SK-N-SH treated with all-trans-retinoic acid at 6 μM for 48 hours (cell line): ENCODE results near the gene RGS7.
"Not testable (repeated sequence)": the region's sequence is repeated elsewhere in the genome, so short reads cannot be mapped to it uniquely, and the experiment has no call there.

ENCODE experiments used
- ATAC-seq: fragments of 200-7000 bp; cut with Tn5 transposase; 3 replicates; pipeline ENCODE4 v1.9.1; 2020; ENCODE audit warnings: mild to moderate bottlenecking, moderate library complexity
- ARNTL ChIP-seq: fragments of 450-650 bp; formaldehyde crosslinking; IDR thresholded peaks from 2 replicates; pipeline ENCODE4 v1.5.0; 2020; ENCODE audit warnings: low read depth, mild to moderate bottlenecking, moderate library complexity, borderline replicate concordance
- BACH2 ChIP-seq: fragments of 250-450 bp; sonication (Bioruptor Pico); IDR thresholded peaks from 2 replicates; pipeline ENCODE4 v1.9.0; 2021; ENCODE audit warnings: mild to moderate bottlenecking, borderline replicate concordance
- CREB5 ChIP-seq: fragments of 250-450 bp; sonication (Bioruptor Pico); IDR thresholded peaks from 2 replicates; pipeline ENCODE4 v1.5.1; 2020; ENCODE audit warnings: low read depth, mild to moderate bottlenecking, moderate library complexity
- CSDC2 ChIP-seq: fragments of 250-450 bp; sonication (Bioruptor Pico); IDR thresholded peaks from 2 replicates; pipeline ENCODE4 v1.5.0; 2020; ENCODE audit warnings: mild to moderate bottlenecking, moderate library complexity
- ESRRG ChIP-seq: fragments of 250-450 bp; sonication (Bioruptor Pico); IDR thresholded peaks from 2 replicates; pipeline ENCODE4 v1.6.1; 2021; ENCODE audit warnings: mild to moderate bottlenecking
- GLIS3 ChIP-seq: fragments of 250-450 bp; sonication (Bioruptor Pico); IDR thresholded peaks from 2 replicates; pipeline ENCODE4 v1.5.0; 2020; ENCODE audit warnings: mild to moderate bottlenecking, moderate library complexity
- OSR1 ChIP-seq: fragments of 250-450 bp; sonication (Bioruptor Pico); IDR thresholded peaks from 2 replicates; pipeline ENCODE4 v1.8.0; 2022; ENCODE audit warnings: moderate library complexity, mild to moderate bottlenecking, inconsistent platforms
- PATZ1 ChIP-seq: fragments of 250-450 bp; sonication (Bioruptor Pico); IDR thresholded peaks from 2 replicates; pipeline ENCODE4 v1.8.0; 2020; ENCODE audit warnings: mild to moderate bottlenecking, moderate library complexity, borderline replicate concordance
- POU6F1 ChIP-seq: fragments of 250-450 bp; sonication (Bioruptor Pico); IDR thresholded peaks from 2 replicates; pipeline ENCODE4 v1.8.0; 2021; ENCODE audit warnings: low read depth, mild to moderate bottlenecking, moderate library complexity, borderline replicate concordance
- SNAI2 ChIP-seq: fragments of 250-450 bp; sonication (Bioruptor Pico); IDR thresholded peaks from 2 replicates; pipeline ENCODE4 v1.5.0; 2020; ENCODE audit warnings: mild to moderate bottlenecking, moderate library complexity
- TCF4 ChIP-seq: fragments of 250-450 bp; sonication (Bioruptor Pico); IDR thresholded peaks from 2 replicates; pipeline ENCODE4 v1.8.0; 2021; ENCODE audit warnings: mild to moderate bottlenecking, moderate library complexity, borderline replicate concordance
- TOX ChIP-seq: fragments of 250-450 bp; sonication (Bioruptor Pico); IDR thresholded peaks from 2 replicates; pipeline ENCODE4 v1.8.0; 2021; ENCODE audit warnings: mild to moderate bottlenecking, moderate library complexity, borderline replicate concordance
- TSHZ2 ChIP-seq: fragments of 250-450 bp; sonication (Bioruptor Pico); IDR thresholded peaks from 2 replicates; pipeline ENCODE4 v1.5.0; 2020; ENCODE audit warnings: mild to moderate bottlenecking, moderate library complexity
- ZC3H10 ChIP-seq: fragments of 250-450 bp; sonication (Bioruptor Pico); IDR thresholded peaks from 2 replicates; pipeline ENCODE4 v1.5.1; 2021; ENCODE audit warnings: mild to moderate bottlenecking, moderate library complexity
- ZFP3 ChIP-seq: fragments of 250-450 bp; sonication (Bioruptor Pico); IDR thresholded peaks from 2 replicates; pipeline ENCODE4 v1.5.0; 2020; ENCODE audit warnings: mild to moderate bottlenecking, moderate library complexity
- ZFP30 ChIP-seq: fragments of 450-650 bp; formaldehyde crosslinking; IDR thresholded peaks from 2 replicates; pipeline ENCODE4 v1.5.0; 2022; ENCODE audit warnings: mild to moderate bottlenecking, moderate library complexity
- ZNF565 ChIP-seq: fragments of 450-650 bp; formaldehyde crosslinking; conservative IDR thresholded peaks from 2 replicates; pipeline ENCODE4 v1.5.0; 2020; ENCODE audit warnings: low read depth, mild to moderate bottlenecking, moderate library complexity
- ZNF70 ChIP-seq: fragments of 450-650 bp; formaldehyde crosslinking; IDR thresholded peaks from 2 replicates; pipeline ENCODE4 v1.5.0; 2020; ENCODE audit warnings: mild to moderate bottlenecking, moderate library complexity
- ZNF8 ChIP-seq: fragments of 450-650 bp; formaldehyde crosslinking; IDR thresholded peaks from 2 replicates; pipeline ENCODE4 v1.5.0; 2020; ENCODE audit warnings: mild to moderate bottlenecking, moderate library complexity

The RGS7 gene

GRCh38 chr1:241228339-241228738 is 128.7 kb downstream of the RGS7 start:
- no peak for TF ChIP-seq TSHZ2
- no peak for TF ChIP-seq OSR1
- no peak for TF ChIP-seq GLIS3 (CRISPR knock-in tag)
- no peak for TF ChIP-seq TCF4
- TF ChIP-seq, all 23 proteins: peak for 0
- ATAC-seq, result no peak

- TF ChIP-seq TSHZ2 (no peak), ZNF565 (CRISPR knock-in tag) (no peak), ESRRG (CRISPR knock-in tag) (no peak), CREB5 (CRISPR knock-in tag) (no peak), SNAI2 (CRISPR knock-in tag) (no peak), ZNF70 (CRISPR knock-in tag) (no peak), ZC3H10 (CRISPR knock-in tag) (no peak), TOX (CRISPR knock-in tag) (no peak), POU6F1 (no peak), PATZ1 (CRISPR knock-in tag) (no peak), ZFP3 (CRISPR knock-in tag) (no peak), OSR1 (no peak), ZFP30 (no peak), ZNF8 (no peak), CSDC2 (CRISPR knock-in tag) (no peak), ARNTL (CRISPR knock-in tag) (no peak), BACH2 (CRISPR knock-in tag) (no peak)
- no peak for ATAC-seq
Observed at GRCh38 chr1:241225741-241226140, 131.3 kb downstream of the RGS7 start.

GRCh38 chr1:241224189-241224588 is 132.8 kb downstream of the RGS7 start:
- not testable (repeated sequence) for ATAC-seq

GRCh38 chr1:241222813-241223212 is 134.2 kb downstream of the RGS7 start:
- not testable (repeated sequence) for ATAC-seq
